ENCODE measurements around the gene AMPD1. TPM values are rescaled to one million over a fixed set of nuclear protein-coding genes. Genes with fewer than 3 reads are reported as not detected.

Gene AMPD1
- total and polyA plus RNA-seq, 10 of the 15 experiments (the other 5 are each of a cell fraction or from before 2014, with no cell fraction given), result 0.12 to 0.30 (median 0.14) TPM; not detected in 7

- RAD21 ChIA-PET (ENCODE audit: unreplicated experiment), result no interaction called here
- no peak overlapping the region for H2AFZ ChIP-seq (ENCODE audit: control insufficient read depth, low read depth, low read length)
- H3K4me1 ChIP-seq (ENCODE audit: control insufficient read depth, insufficient read depth, low read length), result no peaks in the 10 kb centered on the region
- CTCF ChIA-PET, result interaction anchor here (0.9 to 1.5 kb wide), 3 partner anchors 9 to 366 kb away, joined by 3 to 7 read pairs (median 3); no protein-coding TSS in a partner anchor
- peaks cover 28% of the 10 kb centered on the region for H3K79me2 ChIP-seq (ENCODE audit: control insufficient read depth, insufficient read depth, low read length)
- no peak overlapping the region for H3K27ac ChIP-seq (ENCODE audit: control insufficient read depth, insufficient read depth)
- 53% methylated on average over 4 of the region's 4 CpGs for WGBS (ENCODE audit: insufficient coverage, insufficient replicate concordance, low lambda C conversion rate, missing lambda C conversion rate)
- POLR2A ChIA-PET, result interaction anchor here (0.5 kb wide), 1 partner anchor 32 kb away, joined by 5 read pairs; no protein-coding TSS in a partner anchor
- H3K4me3 ChIP-seq, result no peak overlapping the region
- FAIRE-seq, result no peak
- no peaks in the 10 kb centered on the region for H4K20me1 ChIP-seq (ENCODE audit: control insufficient read depth, insufficient read depth)
- no peak for DNase-seq (ENCODE audit: low read depth, low spot score)
- TF ChIP-seq SRF (IDR thresholded peaks at IDR 0.05; ENCODE audit: low read depth in 2 of 2, low read length in 2 of 2) (no peak), BRCA1 (IDR thresholded peaks at IDR 0.05; ENCODE audit: low read depth, low read length) (no peak), IKZF2 (IDR thresholded peaks at IDR 0.05) (no peak), RFX5 (IDR thresholded peaks at IDR 0.05; ENCODE audit: low read depth, low read length) (no peak), STAT3 (IDR thresholded peaks at IDR 0.05; ENCODE audit: low read depth, low read length) (no peak), IRF3 (IDR thresholded peaks at IDR 0.05) (no peak), RAD21 (IDR thresholded peaks at IDR 0.05; ENCODE audit: insufficient read depth, low read depth, low read length) (no peak), MTA2 (IDR thresholded peaks at IDR 0.05; ENCODE audit: low read depth) (no peak), JUNB (IDR thresholded peaks at IDR 0.05) (no peak), HDGF (IDR thresholded peaks at IDR 0.05) (no peak), TCF3 (IDR thresholded peaks at IDR 0.05; ENCODE audit: borderline replicate concordance, insufficient read depth, low read depth, low read length) (no peak), CBFB (IDR thresholded peaks at IDR 0.05; ENCODE audit: low read depth) (no peak), CUX1 (IDR thresholded peaks at IDR 0.05; ENCODE audit: insufficient replicate concordance, low read depth, low read length) (no peak)
- TF ChIP-seq, protein P1, sequence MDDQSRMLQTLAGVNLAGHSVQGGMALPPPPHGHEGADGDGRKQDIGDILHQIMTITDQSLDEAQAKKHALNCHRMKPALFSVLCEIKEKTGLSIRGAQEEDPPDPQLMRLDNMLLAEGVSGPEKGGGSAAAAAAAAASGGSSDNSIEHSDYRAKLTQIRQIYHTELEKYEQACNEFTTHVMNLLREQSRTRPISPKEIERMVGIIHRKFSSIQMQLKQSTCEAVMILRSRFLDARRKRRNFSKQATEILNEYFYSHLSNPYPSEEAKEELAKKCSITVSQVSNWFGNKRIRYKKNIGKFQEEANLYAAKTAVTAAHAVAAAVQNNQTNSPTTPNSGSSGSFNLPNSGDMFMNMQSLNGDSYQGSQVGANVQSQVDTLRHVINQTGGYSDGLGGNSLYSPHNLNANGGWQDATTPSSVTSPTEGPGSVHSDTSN (IDR thresholded peaks at IDR 0.05; ENCODE audit: insufficient replicate concordance, low read depth, low read length), result no peak
- intact Hi-C loops (cut with micrococcal nuclease; ENCODE audit: unreplicated experiment) (no loop called here), in situ Hi-C loops (cut with MboI) (no loop called here)
- SMC1A ChIA-PET (ENCODE audit: uncharacterized antibody, unreplicated experiment), result interaction anchor here (1.6 kb wide), 1 partner anchor 69 kb away, joined by 4 read pairs; no protein-coding TSS in a partner anchor
- H3K4me2 ChIP-seq (ENCODE audit: control insufficient read depth, insufficient read depth), result no peak overlapping the region
- no peak overlapping the region for H3K9ac ChIP-seq (ENCODE audit: control insufficient read depth, insufficient read depth, low read length)
- H3K9me3 ChIP-seq (replicated peaks; ENCODE audit: control insufficient read depth, insufficient read depth, low read length), result no peaks in the 10 kb centered on the region
- no TSS peak for BruUV-seq (replicated peaks)
- H3K36me3 ChIP-seq (ENCODE audit: control insufficient read depth in 2 of 2, insufficient read depth in 2 of 2, low read length in 1 of 2), result peaks cover 1 to 31% of the 10 kb centered on the region in 2 experiments
- no peaks in the 10 kb centered on the region for H3K27me3 ChIP-seq (replicated peaks in 1 of 2; ENCODE audit: control insufficient read depth in 2 of 2, insufficient read depth in 2 of 2, low read length in 1 of 2)
- no peak for ATAC-seq
Measured at GRCh38 chr1:114712977-114713376, 17.6 kb upstream of the AMPD1 start.

Data from GM12878 (cell line).